Gastrocnemius medialis (tissue), 4 donors: ENCODE results near the gene NGFR. TPM values are rescaled to one million over a fixed set of nuclear protein-coding genes. Genes with fewer than 3 reads are reported as not detected.
A peak's percentile ranks its signal among the peaks of the same experiment; 100 is the strongest.

Experiments used
- ATAC-seq, 2 donors: fragments of 150-250 bp; one replicate each; pipeline ENCODE4 v1.9.1; 2016
- DNase-seq, 2 donors: peaks; one replicate each; pipeline ENCODE4 v3.0.0-alpha.2; 2019
- H3K27ac ChIP-seq, 4 donors: fragments of 200-600 bp; sonication (generic); 1 replicate in 1 of 4; 2 replicates in 3 of 4; pipeline ENCODE4 v1.5.1; 2016 to 2018; ENCODE audit warnings: mild to moderate bottlenecking in 2 of 4, moderate library complexity in 1 of 4
- H3K27me3 ChIP-seq, 3 donors: fragments of 200-600 bp; sonication (generic) in 2 of 3; 1 replicate in 1 of 3; 2 replicates in 2 of 3; pipeline versions ENCODE4 v1.5.1 to v1.6.0; 2016 to 2019; ENCODE audit warnings: mild to moderate bottlenecking in 1 of 3, moderate library complexity in 1 of 3
- H3K36me3 ChIP-seq, 2 donors: fragments of 200-600 bp; sonication (generic) in 1 of 2; one replicate each; pipeline ENCODE4 v1.5.1; 2017 to 2018
- H3K4me1 ChIP-seq, 2 donors: fragments of 200-600 bp; sonication (generic) in 1 of 2; one replicate each; pipeline ENCODE4 v1.5.1; 2016 to 2017; ENCODE audit warnings: mild to moderate bottlenecking in 2 of 2
- H3K4me3 ChIP-seq, 4 donors: fragments of 200-600 bp; sonication (generic) in 3 of 4; 1 replicate in 1 of 4; 2 replicates in 3 of 4; pipeline ENCODE4 v1.5.1; 2016 to 2019; ENCODE audit warnings: mild to moderate bottlenecking in 2 of 4
- H3K9me3 ChIP-seq, 3 donors: fragments of 200-600 bp; sonication (generic) in 2 of 3; 1 replicate in 1 of 3; 2 replicates in 2 of 3; pipeline ENCODE4 v1.5.1; 2016 to 2019
- CTCF ChIP-seq, 5 experiments: fragments of 450-650 bp in 3 of 5; fragments of 200-600 bp in 2 of 5; sonication (generic) in 2 of 5; IDR thresholded peaks in 4 of 5; conservative IDR thresholded peaks in 1 of 5; 1 replicate in 4 of 5; 2 replicates in 1 of 5; pipeline ENCODE4 v1.5.1; 2016 to 2019; ENCODE audit warnings: antibody characterized with exemption in 5 of 5, mild to moderate bottlenecking in 3 of 5, moderate library complexity in 3 of 5
- POLR2A ChIP-seq, 2 donors: fragments of 450-650 bp; IDR thresholded peaks; one replicate each; pipeline ENCODE4 v1.6.1; 2017; ENCODE audit warnings: antibody characterized with exemption in 2 of 2, mild to moderate bottlenecking in 2 of 2, moderate library complexity in 2 of 2
- in situ Hi-C, 4 donors: fragments of 200-750 bp; cut with MboI; loops; one replicate each; pipeline versions ENCODE4 v1.15.0 to v1.8.0; 2017; ENCODE audit warnings: low sequenced_read_pairs in 4 of 4
- intact Hi-C: fragments of 100-400 bp; cut with DNase I; formaldehyde crosslinking; loops from one replicate; pipeline ENCODE4 v1.15.1; 2023; ENCODE audit warnings: low total_unique reads
- microRNA-seq, 2 donors: library from miRNA; unstranded; fragments of <30 nt; microRNA quantifications; one replicate each; pipeline ENCODE4, GENCODE V29; 2016; ENCODE audit warnings: borderline replicate concordance in 2 of 2
- total RNA-seq, 4 donors: library from RNA; depleted of rRNA; stranded (reverse); fragments of >200 nt; gene quantifications; one replicate each; pipeline versions ENCODE4 v1.1.0 to v1.2.3, GENCODE V29; 2016

The NGFR gene
- total RNA-seq, 4 donors from 2014 or later: 0.41 to 3.2 (median 1.0) TPM; not detected in 1

- no peaks in the 10 kb centered on the region for H3K27me3 ChIP-seq
- no peaks in the 10 kb centered on the region for H3K9me3 ChIP-seq
- peak in 1 of 2 donors; percentile 58 for DNase-seq
- no peak overlapping the region for H3K27ac ChIP-seq
- peaks cover 5 to 6% of the 10 kb centered on the region in 2 donors for H3K4me1 ChIP-seq
- H3K36me3 ChIP-seq: no peaks in the 10 kb centered on the region
- in situ Hi-C loops: loop anchor here (10.0 to 25.0 kb wide), 3 partner anchors 122 to 431 kb away; partner anchors contain the start of gene DLX3 (in 3 of the 4)
- intact Hi-C loops: no loop called here
- no peak overlapping the region for H3K4me3 ChIP-seq
- peak; percentile 76 to 81 for ATAC-seq
- TF ChIP-seq POLR2A (IDR thresholded peaks at IDR 0.05): no peak
- peak; percentile 80 to 98 (median 96) for TF ChIP-seq CTCF (IDR thresholded peaks at IDR 0.05 in 4 of 5, conservative IDR thresholded peaks at IDR 0.05 in 1 of 5)
Measured at GRCh38 chr17:49556223-49556943, 61.3 kb downstream of the NGFR start.

GRCh38 chr17:49557312-49558024 lies 62.4 kb downstream of the NGFR start:
- TF ChIP-seq POLR2A (IDR thresholded peaks at IDR 0.05) (no peak), CTCF (IDR thresholded peaks at IDR 0.05 in 4 of 5, conservative IDR thresholded peaks at IDR 0.05 in 1 of 5) (peak in 4 of 5 experiments; percentile 36 to 59 (median 48))
- no peaks in the 10 kb centered on the region for H3K9me3 ChIP-seq
- in situ Hi-C loops: loop anchor here (10.0 to 25.0 kb wide), 3 partner anchors 123 to 430 kb away; partner anchors contain the start of gene DLX3 (in 3 of the 4)

More at GRCh38 chr17:49557312-49558024, 62.4 kb downstream of the NGFR start:
- DNase-seq (no peak), ATAC-seq (peak; percentile 45 to 63)
- Histone ChIP-seq H3K27ac (no peak overlapping the region), H3K4me1 (peaks cover 5 to 6% of the 10 kb centered on the region in 2 donors), H3K4me3 (no peak overlapping the region), H3K27me3 (no peaks in the 10 kb centered on the region), H3K36me3 (no peaks in the 10 kb centered on the region)
- intact Hi-C loops: no loop called here

Small RNA genes within 50 kb of the gene (microRNA-seq; reads per million reads assigned to microRNA genes)
- 0 reads per million in 2 donors for gene MIR6165

Other genes starting within 250 kb of the NGFR start
- 10 to 100 TPM; 32.8 to 49.6 (median 41.1) TPM for gene ZNF652, start 133.0 kb upstream of the NGFR start, total RNA-seq
- gene PHB1, start 80.4 kb upstream of the NGFR start, total RNA-seq: 100 to 1,000 TPM; 102 to 137 (median 116) TPM
- 1 to 10 TPM; 1.3 to 3.0 (median 1.7) TPM for gene NXPH3, start 80.6 kb downstream of the NGFR start, total RNA-seq
- gene SPOP, start 182.8 kb downstream of the NGFR start, total RNA-seq: 10 to 100 TPM; 27.5 to 57.5 (median 53.5) TPM
- 10 to 100 TPM; 62.7 to 99.0 (median 84.5) TPM for gene SLC35B1, start 212.7 kb downstream of the NGFR start, total RNA-seq